Ascending aorta (tissue), 2 donors: Measurements from ENCODE around the gene CEBPE. TPM values are rescaled to one million over a fixed set of nuclear protein-coding genes. Genes with fewer than 3 reads are reported as not detected.

Experiments used
- DNase-seq, 2 donors: peaks; one replicate each; pipeline ENCODE4 v3.0.0-alpha.2; 2019; ENCODE audit warnings: low spot score in 2 of 2
- H3K27ac ChIP-seq, 2 donors: fragments of 200-600 bp; sonication (generic); one replicate each; pipeline ENCODE4 v1.5.1; 2016 to 2017; ENCODE audit warnings: mild to moderate bottlenecking in 1 of 2
- H3K27me3 ChIP-seq: fragments of 200-600 bp; sonication (generic); one replicate; pipeline ENCODE4 v1.5.1; 2017
- H3K36me3 ChIP-seq, 2 donors: fragments of 200-600 bp; sonication (generic); one replicate each; pipeline ENCODE4 v1.5.1; 2016
- H3K4me1 ChIP-seq, 2 donors: fragments of 200-600 bp; sonication (generic); one replicate each; pipeline ENCODE4 v1.5.1; 2016 to 2017; ENCODE audit warnings: mild to moderate bottlenecking in 1 of 2
- H3K4me3 ChIP-seq, 2 donors: fragments of 200-600 bp; sonication (generic); one replicate each; pipeline ENCODE4 v1.5.1; 2016 to 2017; ENCODE audit warnings: mild to moderate bottlenecking in 1 of 2
- H3K9me3 ChIP-seq, 2 donors: fragments of 200-600 bp; sonication (generic); one replicate each; pipeline ENCODE4 v1.5.1; 2016
- intact Hi-C: fragments of 100-400 bp; cut with DNase I; formaldehyde crosslinking; loops from one replicate; pipeline ENCODE4 v1.15.1; 2023
- total RNA-seq: library from RNA; depleted of rRNA; stranded (reverse); fragments of >200 nt; gene quantifications from one replicate; pipeline ENCODE4 v1.1.0, GENCODE V29; 2016
- TF ChIP-seq, protein P1 (sequence below), 3 experiments: fragments of 200-600 bp in 2 of 3; fragments of 450-650 bp in 1 of 3; sonication (generic) in 2 of 3; IDR thresholded peaks; one replicate each; pipeline ENCODE4 v1.5.1; 2016 to 2019; ENCODE audit warnings: antibody characterized with exemption in 3 of 3, mild to moderate bottlenecking in 1 of 3, moderate library complexity in 1 of 3

Gene CEBPE
- total RNA-seq, 1 donor from 2014 or later: not detected

DNA sequence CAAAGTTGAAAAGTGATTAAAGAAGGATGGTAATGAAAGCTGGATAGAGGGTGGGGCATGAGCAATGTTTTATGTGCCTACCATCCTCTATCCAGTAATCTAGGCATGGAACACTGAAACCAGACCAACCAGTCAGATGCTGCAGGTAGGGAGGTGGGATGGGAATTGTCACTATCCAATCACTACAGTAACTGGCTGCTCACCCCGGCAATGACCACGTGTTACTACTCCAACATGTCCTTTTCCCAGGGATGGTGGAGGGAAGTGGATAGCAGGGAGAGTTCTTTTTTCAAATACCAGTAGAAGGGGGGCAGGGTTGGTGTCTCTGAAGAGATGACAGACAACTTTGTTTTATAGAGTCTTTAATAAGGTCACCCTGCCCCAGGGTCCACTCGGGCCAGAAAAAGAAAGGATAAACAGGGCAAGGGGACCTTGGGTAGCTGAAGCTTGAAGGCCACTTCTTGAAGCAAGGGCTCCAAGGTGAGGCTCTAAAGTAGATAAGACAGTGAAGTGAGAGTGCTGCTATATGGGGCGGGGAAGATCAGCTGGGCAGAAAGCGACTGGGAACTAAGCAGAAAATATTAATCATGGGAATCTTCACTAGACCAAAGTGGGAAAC, 47.0 kb downstream of the CEBPE start:
- Histone ChIP-seq H3K4me3 (peak overlapping the region; percentile 73 to 76), H3K4me1 (peaks cover 7 to 17% of the 10 kb centered on the region in 2 donors), H3K27me3 (no peaks in the 10 kb centered on the region), H3K36me3 (peaks cover 56 to 61% of the 10 kb centered on the region in 2 donors), H3K9me3 (no peaks in the 10 kb centered on the region), H3K27ac (peak overlapping the region; percentile 79 to 82)
- intact Hi-C loops: loop anchor here (2.0 kb wide), 1 partner anchor 23 kb away; the partner anchor contains the start of genes ACIN1 and C14orf119
- TF ChIP-seq, protein P1, sequence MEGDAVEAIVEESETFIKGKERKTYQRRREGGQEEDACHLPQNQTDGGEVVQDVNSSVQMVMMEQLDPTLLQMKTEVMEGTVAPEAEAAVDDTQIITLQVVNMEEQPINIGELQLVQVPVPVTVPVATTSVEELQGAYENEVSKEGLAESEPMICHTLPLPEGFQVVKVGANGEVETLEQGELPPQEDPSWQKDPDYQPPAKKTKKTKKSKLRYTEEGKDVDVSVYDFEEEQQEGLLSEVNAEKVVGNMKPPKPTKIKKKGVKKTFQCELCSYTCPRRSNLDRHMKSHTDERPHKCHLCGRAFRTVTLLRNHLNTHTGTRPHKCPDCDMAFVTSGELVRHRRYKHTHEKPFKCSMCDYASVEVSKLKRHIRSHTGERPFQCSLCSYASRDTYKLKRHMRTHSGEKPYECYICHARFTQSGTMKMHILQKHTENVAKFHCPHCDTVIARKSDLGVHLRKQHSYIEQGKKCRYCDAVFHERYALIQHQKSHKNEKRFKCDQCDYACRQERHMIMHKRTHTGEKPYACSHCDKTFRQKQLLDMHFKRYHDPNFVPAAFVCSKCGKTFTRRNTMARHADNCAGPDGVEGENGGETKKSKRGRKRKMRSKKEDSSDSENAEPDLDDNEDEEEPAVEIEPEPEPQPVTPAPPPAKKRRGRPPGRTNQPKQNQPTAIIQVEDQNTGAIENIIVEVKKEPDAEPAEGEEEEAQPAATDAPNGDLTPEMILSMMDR (IDR thresholded peaks at IDR 0.05): no peak
- peak in 1 of 2 donors; percentile 35 for DNase-seq

DNA sequence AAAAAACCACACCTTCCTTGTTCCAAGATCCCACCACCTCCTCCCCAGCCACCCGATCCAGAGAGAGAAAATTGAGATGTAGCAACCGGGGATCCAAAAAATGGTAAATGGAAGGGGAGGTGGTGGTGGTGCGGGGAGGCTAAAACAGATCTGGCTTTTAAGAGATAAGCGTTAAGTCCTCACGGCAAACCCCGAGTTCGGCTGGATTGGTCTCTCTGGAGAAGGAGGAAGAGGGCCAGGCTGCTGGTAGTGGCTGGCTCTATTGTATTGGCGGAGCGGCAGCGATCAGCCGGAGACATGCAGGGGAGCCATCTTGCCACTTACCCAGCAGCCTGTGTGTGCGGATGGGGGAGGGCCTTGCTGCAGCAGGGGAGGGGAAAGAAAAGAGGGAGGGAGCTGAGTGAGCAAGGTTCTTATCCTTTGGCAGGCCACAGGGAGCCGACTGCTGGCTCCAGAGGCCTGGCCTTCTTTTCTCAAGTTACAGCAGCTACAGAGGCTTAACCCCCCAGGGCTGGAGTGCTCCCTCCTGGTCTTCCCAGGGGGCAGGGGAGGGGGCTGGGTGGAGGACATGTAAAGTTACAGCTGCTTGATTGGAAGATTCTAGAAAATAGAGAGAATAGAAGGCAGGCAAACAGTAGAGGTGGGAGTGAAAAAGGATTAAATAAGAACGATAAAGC, 47.7 kb downstream of the CEBPE start:
- Histone ChIP-seq H3K9me3 (no peaks in the 10 kb centered on the region), H3K4me3 (peak overlapping the region; percentile 73 to 76), H3K4me1 (peaks cover 7 to 17% of the 10 kb centered on the region in 2 donors), H3K27ac (peak overlapping the region; percentile 79 to 82), H3K27me3 (no peaks in the 10 kb centered on the region), H3K36me3 (peaks cover 57 to 61% of the 10 kb centered on the region in 2 donors)
- DNase-seq: peak; percentile 65 to 92
- TF ChIP-seq, protein P1 (IDR thresholded peaks at IDR 0.05): peak in 2 of 3 experiments; percentile 1 to 13
- intact Hi-C loops: loop anchor here (2.0 kb wide), 1 partner anchor 23 kb away; the partner anchor contains the start of genes ACIN1 and C14orf119

DNA sequence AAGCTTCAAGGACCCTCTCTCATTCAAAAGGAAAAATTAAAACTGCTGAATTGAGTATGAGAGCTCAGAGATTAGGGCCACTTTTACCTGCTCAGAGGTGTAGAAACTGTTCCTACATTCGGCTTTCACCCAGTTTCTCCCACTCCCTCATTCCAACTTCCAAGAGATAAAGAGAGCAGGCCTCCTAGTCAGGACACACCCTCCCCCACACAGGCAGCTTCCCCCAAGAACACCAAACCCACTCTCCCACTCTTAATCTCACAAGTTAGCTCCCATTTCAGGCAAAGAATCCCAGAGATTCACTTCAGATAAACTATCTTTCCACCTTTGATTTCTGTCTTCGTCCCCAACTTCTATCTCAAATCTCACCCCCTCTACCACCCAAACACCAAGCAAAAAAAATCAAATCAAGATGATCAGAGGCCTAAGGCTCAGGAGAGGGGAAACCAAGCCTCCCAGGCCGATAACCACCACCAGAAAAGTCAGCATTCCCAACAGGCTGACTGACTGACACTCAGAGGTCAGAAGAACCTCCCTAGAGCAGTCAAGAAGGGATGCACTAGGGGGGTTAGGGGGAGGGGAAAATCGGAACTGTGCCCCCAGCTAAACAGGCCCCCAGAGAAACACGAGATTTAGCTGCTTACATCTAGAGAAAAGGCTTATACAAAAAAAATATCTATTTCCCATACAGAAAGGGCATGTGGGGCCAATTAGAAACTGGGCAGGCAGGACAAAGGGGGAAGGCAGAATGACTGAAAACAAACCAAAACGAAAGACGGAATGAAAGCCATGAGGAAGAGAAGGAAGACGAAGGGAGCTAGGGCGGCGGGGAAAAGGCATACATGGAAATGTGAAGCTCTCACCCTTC, 48.6 kb downstream of the CEBPE start:
- peak overlapping the region; percentile 73 to 76 for H3K4me3 ChIP-seq
- DNase-seq: peak in 1 of 2 donors; percentile 37
- no peaks in the 10 kb centered on the region for H3K9me3 ChIP-seq
- peaks cover 7 to 17% of the 10 kb centered on the region in 2 donors for H3K4me1 ChIP-seq
- TF ChIP-seq, protein P1 (IDR thresholded peaks at IDR 0.05): no peak
- peak overlapping the region; percentile 79 to 82 for H3K27ac ChIP-seq
- no peaks in the 10 kb centered on the region for H3K27me3 ChIP-seq
- intact Hi-C loops: loop anchor here (2.0 kb wide), 1 partner anchor 24 kb away; the partner anchor contains the start of genes ACIN1 and C14orf119
- peaks cover 57 to 61% of the 10 kb centered on the region in 2 donors for H3K36me3 ChIP-seq

DNA sequence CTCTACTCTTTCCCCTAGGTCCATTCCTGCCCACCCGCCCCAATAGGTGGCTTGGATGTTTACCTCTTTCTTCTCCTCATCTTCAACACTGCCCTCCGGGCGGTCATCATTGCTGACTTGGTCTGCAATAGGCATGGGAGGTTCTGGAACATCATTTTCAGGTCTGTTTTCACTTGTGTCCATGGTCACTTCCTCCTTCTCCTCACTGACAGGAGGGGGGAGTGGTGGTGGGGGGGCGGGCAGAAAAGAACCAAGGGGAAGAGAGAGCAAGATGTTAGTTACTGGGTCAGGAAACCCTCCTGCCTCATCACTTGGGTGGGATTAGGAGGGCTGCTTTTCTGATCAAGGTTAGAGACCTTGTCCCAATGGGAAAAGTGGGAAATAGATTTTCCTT, 49.6 kb downstream of the CEBPE start:
- Histone ChIP-seq H3K27ac (peak overlapping the region in 1 of 2 donors; percentile 34), H3K36me3 (peaks cover 56 to 61% of the 10 kb centered on the region in 2 donors), H3K4me1 (peaks cover 7 to 17% of the 10 kb centered on the region in 2 donors), H3K4me3 (no peak overlapping the region), H3K27me3 (no peaks in the 10 kb centered on the region), H3K9me3 (no peaks in the 10 kb centered on the region)
- intact Hi-C loops: no loop called here
- TF ChIP-seq, protein P1 (IDR thresholded peaks at IDR 0.05): no peak
- no peak for DNase-seq

DNA sequence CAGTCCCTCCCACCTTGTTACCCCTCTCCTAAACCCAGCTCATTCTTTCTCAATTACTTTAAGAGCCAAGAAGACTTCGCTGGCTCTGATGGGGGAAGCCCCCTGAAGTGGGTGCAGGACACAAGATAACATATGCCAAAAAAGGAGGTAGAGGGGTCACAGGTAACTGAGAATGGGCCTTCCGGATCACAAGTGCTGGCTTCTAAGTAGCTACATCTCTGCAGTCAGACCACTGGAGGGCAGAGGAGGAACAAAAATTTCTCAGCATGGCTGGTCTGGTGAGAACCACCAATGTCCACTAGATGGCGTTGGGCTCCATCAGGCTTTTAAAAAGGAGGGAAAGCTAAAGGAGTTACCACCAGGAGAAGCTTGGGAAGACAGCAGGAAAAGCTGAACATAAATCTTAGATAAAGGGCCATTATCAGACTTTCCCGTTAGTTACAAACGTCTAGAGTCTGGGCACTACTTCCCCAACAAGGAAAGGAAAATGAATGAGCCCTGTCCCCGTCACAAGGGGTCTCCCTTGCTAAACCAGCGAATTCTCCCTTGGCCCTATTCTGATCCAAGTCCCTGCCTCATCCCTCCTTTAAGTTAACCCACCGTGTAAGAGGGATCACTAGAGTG, 50.2 kb downstream of the CEBPE start:
- intact Hi-C loops: no loop called here
- peak in 1 of 2 donors; percentile 90 for DNase-seq
- Histone ChIP-seq H3K36me3 (peaks cover 51 to 62% of the 10 kb centered on the region in 2 donors), H3K9me3 (no peaks in the 10 kb centered on the region), H3K27ac (peak overlapping the region in 1 of 2 donors; percentile 34), H3K4me3 (no peak overlapping the region), H3K4me1 (peaks cover 7 to 17% of the 10 kb centered on the region in 2 donors), H3K27me3 (no peaks in the 10 kb centered on the region)
- TF ChIP-seq, protein P1 (IDR thresholded peaks at IDR 0.05): peak; percentile 87 to 96 (median 95)
